GM18909 (cell line): ENCODE measurements around the gene PHF21A.

ENCODE experiments used
- ATAC-seq: cut with Tn5 transposase; IDR thresholded peaks from one replicate; pipeline ENCODE4 v1.9.1; 2021; ENCODE audit warnings: mild to moderate bottlenecking; ENCODE audit not compliant: unreplicated experiment, poor library complexity

Gene PHF21A

GRCh38 chr11:46121301-46121723, at the start of gene PHF21A:
TSS of gene PHF21A (minus strand) at chr11:46121454. CDS start at chr11:46084219, 37,235 bp downstream.
- ATAC-seq = peak; percentile 56

- no peak for ATAC-seq
These were observed 49.5 kb upstream of the PHF21A start for GRCh38 chr11:46170797-46171196.

GRCh38 chr11:46162700-46163099, 41.4 kb upstream of the PHF21A start:
- no peak for ATAC-seq

- no peak for ATAC-seq
These were observed 39.9 kb upstream of the PHF21A start for GRCh38 chr11:46161201-46161600.

- no peak for ATAC-seq
These were observed 38.8 kb upstream of the PHF21A start for GRCh38 chr11:46160100-46160499.

- ATAC-seq = no peak
These were observed 38.4 kb upstream of the PHF21A start for GRCh38 chr11:46159680-46160079.

GRCh38 chr11:46149826-46150225, 28.6 kb upstream of the PHF21A start:
- no peak for ATAC-seq

- no peak for ATAC-seq
These were observed 28.1 kb upstream of the PHF21A start for GRCh38 chr11:46149342-46149741.

GRCh38 chr11:46144741-46145140, 23.5 kb upstream of the PHF21A start:
- ATAC-seq = no peak

- ATAC-seq = no peak
These were observed 22.0 kb upstream of the PHF21A start for GRCh38 chr11:46143049-46143806.

GRCh38 chr11:46142561-46142960, 21.3 kb upstream of the PHF21A start:
- no peak for ATAC-seq

GRCh38 chr11:46141597-46141996, 20.3 kb upstream of the PHF21A start:
- no peak for ATAC-seq

GRCh38 chr11:46134540-46134939, 13.3 kb upstream of the PHF21A start:
- no peak for ATAC-seq

GRCh38 chr11:46134061-46134460, 12.8 kb upstream of the PHF21A start:
- no peak for ATAC-seq

- ATAC-seq = no peak
These were observed 11.9 kb upstream of the PHF21A start for GRCh38 chr11:46133119-46133518.

GRCh38 chr11:46130286-46130940, 9.2 kb upstream of the PHF21A start:
- no peak for ATAC-seq

GRCh38 chr11:46129133-46129532, 7.9 kb upstream of the PHF21A start:
- no peak for ATAC-seq

GRCh38 chr11:46127150-46127638, 5.9 kb upstream of the PHF21A start:
- peak; percentile 84 for ATAC-seq

- ATAC-seq = no peak
These were observed 4.0 kb upstream of the PHF21A start for GRCh38 chr11:46125284-46125683.

- ATAC-seq = no peak
These were observed 1.9 kb upstream of the PHF21A start for GRCh38 chr11:46122945-46123715.
